Endothelial cell of umbilical vein (primary cell): ENCODE measurements around the gene APBB3. TPM values are rescaled to one million over a fixed set of nuclear protein-coding genes. Genes with fewer than 3 reads are reported as not detected.

Source experiments
- BruUV-seq: library from RNA; stranded (reverse); fragments of 400-500 nt; replicated peaks from 2 replicates; lab custom pipeline; 2021; lab: Mats Ljungman, UMichigan
- CTCF ChIA-PET: fragments of 300-600, 350-600 bp; sonication (Branson Sonifier 250); formaldehyde crosslinking; loops from one replicate; lab custom pipeline; 2021; ENCODE audit warnings: antibody characterized with exemption, inconsistent platforms; lab: Charles Lee
- POLR2A ChIA-PET: fragments of 300-600, 350-600 bp; sonication (Branson Sonifier 250); formaldehyde crosslinking; loops from one replicate; lab custom pipeline; 2021; ENCODE audit warnings: antibody characterized with exemption, inconsistent platforms; lab: Charles Lee
- DNase-seq: peaks from one replicate; pipeline ENCODE4 v3.0.0-alpha.2; 2011; ENCODE audit warnings: low read depth, low spot score
- FAIRE-seq: peaks from 2 replicates; lab custom pipeline; 2011; peaks lifted over from hg19 to GRCh38; lab: Jason Lieb, UNC
- H2AFZ ChIP-seq: 2 replicates; pipeline ENCODE4 v1.6.0; 2012; ENCODE audit warnings: low read depth, low read length, control low read depth, inconsistent platforms
- H3K27ac ChIP-seq: 2 replicates; pipeline ENCODE4 v1.5.1; 2011; ENCODE audit warnings: low read depth, mild to moderate bottlenecking, control low read depth, low read length, moderate library complexity; ENCODE audit not compliant: insufficient read depth
- H3K27me3 ChIP-seq, 2 experiments: 2 replicates each; pipeline versions ENCODE4 v1.6.0 to v1.6.1; 2011; ENCODE audit warnings: low read length in 2 of 2, mixed read lengths in 1 of 2; ENCODE audit not compliant: control insufficient read depth in 2 of 2, insufficient read depth in 2 of 2
- H3K36me3 ChIP-seq, 2 experiments: 2 replicates in 1 of 2; 3 replicates in 1 of 2; pipeline ENCODE4 v1.5.1; 2011; ENCODE audit warnings: low read length in 2 of 2, mild to moderate bottlenecking in 1 of 2, moderate library complexity in 1 of 2; ENCODE audit not compliant: control insufficient read depth in 2 of 2, insufficient read depth in 2 of 2; ENCODE audit errors: extremely low read depth in 1 of 2
- H3K4me1 ChIP-seq: 3 replicates; pipeline ENCODE4 v1.5.1; 2011; ENCODE audit warnings: mild to moderate bottlenecking, low read length; ENCODE audit not compliant: control insufficient read depth, insufficient read depth; ENCODE audit errors: extremely low read depth
- H3K4me2 ChIP-seq: 2 replicates; pipeline ENCODE4 v1.6.1; 2011; ENCODE audit warnings: low read length, control low read depth, mixed read lengths; ENCODE audit not compliant: insufficient read depth
- H3K4me3 ChIP-seq, 3 experiments: fragments of 200-600 bp in 1 of 3; sonication (generic), shearing (Covaris generic) in 1 of 3; replicated peaks in 1 of 3; 2 replicates each; pipeline ENCODE4 v1.5.1; 2011 to 2016; ENCODE audit warnings: control low read depth in 3 of 3, low read length in 3 of 3, mild to moderate bottlenecking in 2 of 3, inconsistent platforms in 1 of 3, low read depth in 1 of 3, moderate library complexity in 1 of 3; ENCODE audit not compliant: insufficient read depth in 1 of 3
- H3K79me2 ChIP-seq: 2 replicates; pipeline ENCODE4 v1.6.0; 2012; ENCODE audit warnings: low read length, inconsistent platforms; ENCODE audit not compliant: control insufficient read depth, insufficient read depth
- H3K9ac ChIP-seq: replicated peaks from 2 replicates; pipeline ENCODE3; 2011; ENCODE audit warnings: low read length, control low read depth; ENCODE audit not compliant: insufficient read depth; ENCODE audit errors: extremely low read depth
- H3K9me1 ChIP-seq: replicated peaks from 3 replicates; pipeline ENCODE4 v1.6.0; 2011; ENCODE audit warnings: mild to moderate bottlenecking, low read length; ENCODE audit not compliant: control insufficient read depth, insufficient read depth; ENCODE audit errors: extremely low read depth
- H3K9me3 ChIP-seq: replicated peaks from 2 replicates; pipeline ENCODE4 v1.5.1; 2012; ENCODE audit warnings: low read length, inconsistent platforms; ENCODE audit not compliant: control insufficient read depth, insufficient read depth
- H4K20me1 ChIP-seq: replicated peaks from 2 replicates; pipeline ENCODE3; 2011; ENCODE audit warnings: mild to moderate bottlenecking, low read length; ENCODE audit not compliant: control insufficient read depth, insufficient read depth; ENCODE audit errors: extremely low read depth
- EZH2 ChIP-seq: IDR thresholded peaks from 2 replicates; pipeline ENCODE4 v1.6.1; 2012; ENCODE audit warnings: borderline replicate concordance, low read depth, mild to moderate bottlenecking, moderate library complexity, low read length, inconsistent platforms; ENCODE audit not compliant: severe bottlenecking
- FOS ChIP-seq: IDR thresholded peaks from 2 replicates; pipeline ENCODE4 v1.6.1; 2011; ENCODE audit warnings: mild to moderate bottlenecking, low read length, moderate library complexity, borderline replicate concordance; ENCODE audit not compliant: insufficient read depth
- GATA2 ChIP-seq: IDR thresholded peaks from 2 replicates; pipeline ENCODE4 v1.7.0; 2011; ENCODE audit warnings: low read depth, mild to moderate bottlenecking, moderate library complexity, mixed read lengths, low read length; ENCODE audit not compliant: insufficient read length, insufficient read depth
- JUN ChIP-seq: IDR thresholded peaks from 2 replicates; pipeline ENCODE4 v1.6.1; 2011; ENCODE audit warnings: borderline replicate concordance, low read depth; ENCODE audit not compliant: insufficient read length, insufficient read depth
- MYC ChIP-seq: IDR thresholded peaks from one replicate; pipeline ENCODE4 v1.6.1; 2011; ENCODE audit warnings: mild to moderate bottlenecking, low read depth, low read length
- POLR2A ChIP-seq: IDR thresholded peaks from 2 replicates; pipeline ENCODE4 v1.6.1; 2012; ENCODE audit warnings: low read depth, mild to moderate bottlenecking, control low read depth, low read length
- POLR2AphosphoS5 ChIP-seq: IDR thresholded peaks from 2 replicates; pipeline ENCODE4 v1.6.1; 2012; ENCODE audit warnings: low read depth, mild to moderate bottlenecking, control low read depth, low read length, moderate library complexity; ENCODE audit not compliant: insufficient read depth
- dilution Hi-C: fragments of 300-500 bp; cut with MboI; formaldehyde crosslinking; loops from one replicate; pipeline ENCODE4 v1.15.0; 2019; ENCODE audit warnings: low sequenced_read_pairs; ENCODE audit not compliant: extremely low pct_ligation_motif_present
- intact Hi-C: fragments of 100-400 bp; cut with micrococcal nuclease; formaldehyde crosslinking; loops from one replicate; pipeline ENCODE4 v1.10.0; 2022
- polyA plus RNA-seq, 4 experiments: library from polyadenylated mRNA; depleted of rRNA in 3 of 4; stranded (reverse) in 3 of 4; unstranded in 1 of 4; fragments of >200 nt; gene quantifications; 2 replicates each; pipeline versions ENCODE4 v1.2.1 to v1.2.3, GENCODE V29; 2011 to 2012; ENCODE audit warnings: missing spikeins in 1 of 4
- total RNA-seq: library from RNA; stranded (reverse); gene quantifications from 2 replicates; pipeline ENCODE4 v1.2.3, GENCODE V29; 2021
- TF ChIP-seq, protein P1 (sequence below), 2 donors: IDR thresholded peaks; 1 replicate in 1 of 2; 2 replicates in 1 of 2; pipeline ENCODE4 v1.5.1; 2011; ENCODE audit warnings: low read length in 2 of 2, mild to moderate bottlenecking in 2 of 2, moderate library complexity in 2 of 2, control low read depth in 1 of 2, inconsistent platforms in 1 of 2, low read depth in 1 of 2; ENCODE audit not compliant: insufficient read depth in 1 of 2; ENCODE audit errors: extremely low read depth in 1 of 2
- TF ChIP-seq, protein P2 (sequence below): IDR thresholded peaks from 2 replicates; pipeline ENCODE4 v1.6.1; 2011; ENCODE audit not compliant: insufficient read depth, insufficient read length

APBB3 gene
- total and polyA plus RNA-seq, 2 donors (not counting 3 experiments of a cell fraction or from before 2014, with no cell fraction given), result 12.1 to 22.8 TPM

DNA sequence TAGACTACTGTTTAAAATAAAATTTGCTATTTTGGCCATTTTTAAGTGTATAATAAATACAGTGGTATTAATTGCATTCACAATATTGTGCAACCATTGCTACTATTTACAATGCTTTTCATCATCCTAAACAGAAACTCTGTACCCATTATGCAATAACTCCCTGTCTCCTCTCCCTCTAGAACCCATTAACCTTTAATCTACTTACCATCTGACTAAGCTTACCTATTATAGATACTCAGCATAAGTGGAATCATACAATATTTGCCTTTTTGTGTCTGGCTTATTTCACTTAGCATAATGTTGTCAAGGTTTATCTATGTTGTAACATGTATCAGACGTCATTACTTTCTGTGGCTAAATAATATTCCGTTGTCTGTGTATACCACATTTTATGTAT lies 42.6 kb upstream of the APBB3 start:
- no TSS peak for BruUV-seq
- dilution Hi-C loops (no loop called here), intact Hi-C loops (no loop called here)
- Histone ChIP-seq H3K79me2 (no peaks in the 10 kb centered on the region), H3K36me3 (no peaks in the 10 kb centered on the region), H2AFZ (no peak overlapping the region), H3K9ac (no peak overlapping the region), H3K4me2 (no peak overlapping the region), H3K27me3 (no peaks in the 10 kb centered on the region), H3K4me1 (peaks cover 20% of the 10 kb centered on the region), H3K9me1 (no peaks in the 10 kb centered on the region), H4K20me1 (no peaks in the 10 kb centered on the region), H3K4me3 (no peak overlapping the region), H3K27ac (no peak overlapping the region), H3K9me3 (no peaks in the 10 kb centered on the region)
- TF ChIP-seq MYC (no peak), GATA2 (no peak), JUN (no peak), POLR2AphosphoS5 (no peak), FOS (no peak), EZH2 (no peak), POLR2A (no peak)
- TF ChIP-seq, protein P1, sequence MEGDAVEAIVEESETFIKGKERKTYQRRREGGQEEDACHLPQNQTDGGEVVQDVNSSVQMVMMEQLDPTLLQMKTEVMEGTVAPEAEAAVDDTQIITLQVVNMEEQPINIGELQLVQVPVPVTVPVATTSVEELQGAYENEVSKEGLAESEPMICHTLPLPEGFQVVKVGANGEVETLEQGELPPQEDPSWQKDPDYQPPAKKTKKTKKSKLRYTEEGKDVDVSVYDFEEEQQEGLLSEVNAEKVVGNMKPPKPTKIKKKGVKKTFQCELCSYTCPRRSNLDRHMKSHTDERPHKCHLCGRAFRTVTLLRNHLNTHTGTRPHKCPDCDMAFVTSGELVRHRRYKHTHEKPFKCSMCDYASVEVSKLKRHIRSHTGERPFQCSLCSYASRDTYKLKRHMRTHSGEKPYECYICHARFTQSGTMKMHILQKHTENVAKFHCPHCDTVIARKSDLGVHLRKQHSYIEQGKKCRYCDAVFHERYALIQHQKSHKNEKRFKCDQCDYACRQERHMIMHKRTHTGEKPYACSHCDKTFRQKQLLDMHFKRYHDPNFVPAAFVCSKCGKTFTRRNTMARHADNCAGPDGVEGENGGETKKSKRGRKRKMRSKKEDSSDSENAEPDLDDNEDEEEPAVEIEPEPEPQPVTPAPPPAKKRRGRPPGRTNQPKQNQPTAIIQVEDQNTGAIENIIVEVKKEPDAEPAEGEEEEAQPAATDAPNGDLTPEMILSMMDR (IDR thresholded peaks at IDR 0.05; ENCODE audit: extremely low read depth in 1 of 2, insufficient read depth in 1 of 2, low read depth in 1 of 2, low read length in 2 of 2), result no peak
- TF ChIP-seq, protein P2, sequence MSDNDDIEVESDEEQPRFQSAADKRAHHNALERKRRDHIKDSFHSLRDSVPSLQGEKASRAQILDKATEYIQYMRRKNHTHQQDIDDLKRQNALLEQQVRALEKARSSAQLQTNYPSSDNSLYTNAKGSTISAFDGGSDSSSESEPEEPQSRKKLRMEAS, result no peak
- DNase-seq (no peak), FAIRE-seq (no peak)
- POLR2A ChIA-PET, result no interaction called here
- CTCF ChIA-PET, result no interaction called here
